SH-SY5Y (cell line): Measurements from ENCODE around the gene PIEZO2.

Experiments used
- GATA2 ChIP-seq: IDR thresholded peaks from 2 replicates; pipeline ENCODE4 v1.6.1; 2011; ENCODE audit warnings: mild to moderate bottlenecking, low read depth, low read length
- GATA3 ChIP-seq: IDR thresholded peaks from 2 replicates; pipeline ENCODE4 v1.6.1; 2011; ENCODE audit warnings: low read depth, mild to moderate bottlenecking, low read length, moderate library complexity

Gene PIEZO2

DNA sequence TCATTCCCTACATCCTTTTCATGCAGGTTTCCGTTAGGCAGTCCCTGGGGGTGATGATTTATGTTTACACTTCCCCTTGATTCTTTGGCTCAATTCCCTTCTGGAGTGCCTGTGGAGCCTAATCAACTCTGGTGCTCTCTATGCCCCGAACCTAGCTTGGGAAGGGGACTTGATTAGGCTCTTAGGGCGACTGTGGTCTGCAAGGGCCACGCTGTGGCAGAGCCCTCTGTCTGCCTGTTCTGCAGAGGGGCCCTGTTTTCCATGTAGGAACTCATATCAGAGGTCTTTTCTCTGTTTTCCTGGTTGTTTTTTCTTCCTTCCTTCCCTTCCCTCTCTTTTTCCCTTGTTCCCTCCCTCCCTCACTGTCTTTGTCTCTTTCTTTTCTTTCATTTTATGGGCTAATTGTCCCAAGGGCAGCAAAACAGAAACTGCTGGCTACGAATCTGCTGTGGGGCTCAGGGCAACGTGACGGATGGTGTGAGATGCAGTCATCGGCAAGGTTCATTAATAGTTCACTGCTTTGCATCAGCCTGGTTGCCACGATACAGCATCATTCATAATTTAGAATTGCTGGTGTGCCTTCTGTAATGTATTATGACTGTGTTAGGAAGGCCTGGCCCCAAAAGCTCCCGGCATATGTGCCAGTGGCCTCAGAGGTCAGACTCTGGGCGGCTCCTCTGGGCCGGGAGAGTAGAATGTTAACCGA is 489.0 kb downstream of the PIEZO2 start:
- TF ChIP-seq GATA3 (no peak), GATA2 (no peak)

- no peak for TF ChIP-seq GATA3
- TF ChIP-seq GATA2 = no peak
Measured at GRCh38 chr18:10659594-10659993, 489.8 kb downstream of the PIEZO2 start.

DNA sequence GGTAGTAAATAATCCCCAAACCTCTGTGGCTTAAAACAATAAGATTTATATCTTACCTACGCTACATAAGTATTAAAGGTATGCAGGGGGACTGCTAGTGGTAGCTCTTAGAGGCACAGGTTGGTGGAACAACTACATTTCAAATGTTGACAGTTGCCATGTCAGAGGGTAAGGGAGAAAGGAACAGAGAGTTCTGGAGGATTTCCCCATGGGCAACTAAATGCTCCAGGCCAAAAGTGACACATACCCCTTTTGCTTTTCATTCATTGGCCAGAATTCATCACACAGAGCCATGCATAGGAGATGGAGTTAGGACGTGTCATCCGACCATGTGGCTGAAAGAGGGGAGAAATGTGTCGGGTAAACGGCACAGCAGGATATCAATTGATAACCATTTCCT is 490.4 kb downstream of the PIEZO2 start:
- no peak for TF ChIP-seq GATA3
- no peak for TF ChIP-seq GATA2
